Stimulated activated CD4-positive, alpha-beta T cell treated with anti-CD3 and anti-CD28 coated beads, Interleukin-4, amount 100 ng/mL, for 4 hours (primary cell): ENCODE results near the gene SPEM3.
"Not testable (repeated sequence)": the region's sequence is repeated elsewhere in the genome, so short reads cannot be mapped to it uniquely, and the experiment has no call there.

Experiments used
- DNase-seq, 2 experiments: peaks; one replicate each; pipeline ENCODE4 v3.0.0-alpha.2; 2020

SPEM3 gene

DNA sequence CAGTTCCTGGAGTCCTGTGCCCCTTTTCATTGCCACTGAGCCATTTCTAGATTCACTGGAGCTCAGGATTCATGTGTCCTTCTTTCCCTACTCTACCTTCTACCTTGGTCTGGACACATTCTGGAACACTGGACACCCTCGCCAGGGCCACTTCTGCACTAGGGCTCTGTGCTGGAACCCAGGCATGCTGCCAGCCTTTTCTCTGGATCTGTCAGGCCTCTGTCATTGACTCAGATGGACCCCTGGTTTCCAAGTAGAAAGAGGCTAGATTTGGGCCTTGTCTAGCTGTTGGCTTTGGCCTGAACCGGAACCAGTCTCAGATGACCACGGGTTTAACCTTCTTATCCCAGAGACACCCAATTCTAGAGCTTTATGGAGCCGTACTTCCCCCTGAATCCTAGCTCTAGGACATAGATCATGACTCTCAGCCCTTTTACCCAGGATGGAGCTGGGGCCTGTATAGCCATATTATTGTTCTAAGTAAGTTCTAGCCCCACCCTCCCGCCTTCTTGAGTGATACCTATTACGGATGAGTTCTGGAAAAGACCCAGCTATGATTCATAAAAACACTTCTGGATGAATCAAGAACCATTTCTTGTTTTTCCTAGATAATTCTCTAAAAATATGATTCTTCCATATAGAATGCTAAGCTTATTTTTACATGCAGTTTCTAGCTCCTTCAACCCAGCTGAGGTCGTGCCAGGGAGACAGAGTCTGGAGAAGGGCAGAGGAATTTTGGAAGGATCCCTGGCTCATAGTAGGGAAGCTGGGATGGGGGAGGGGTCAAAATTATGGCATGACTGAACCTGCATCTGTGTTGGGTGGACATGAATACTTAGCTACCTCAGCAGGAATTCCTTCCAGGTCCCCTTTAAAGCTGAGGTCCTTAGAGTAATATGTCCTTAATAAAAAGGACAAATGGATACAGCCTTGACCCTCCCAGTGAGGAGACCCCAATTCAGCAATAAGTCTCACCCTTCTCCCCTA, 15.1 kb downstream of the SPEM3 start:
- no peak for DNase-seq

DNA sequence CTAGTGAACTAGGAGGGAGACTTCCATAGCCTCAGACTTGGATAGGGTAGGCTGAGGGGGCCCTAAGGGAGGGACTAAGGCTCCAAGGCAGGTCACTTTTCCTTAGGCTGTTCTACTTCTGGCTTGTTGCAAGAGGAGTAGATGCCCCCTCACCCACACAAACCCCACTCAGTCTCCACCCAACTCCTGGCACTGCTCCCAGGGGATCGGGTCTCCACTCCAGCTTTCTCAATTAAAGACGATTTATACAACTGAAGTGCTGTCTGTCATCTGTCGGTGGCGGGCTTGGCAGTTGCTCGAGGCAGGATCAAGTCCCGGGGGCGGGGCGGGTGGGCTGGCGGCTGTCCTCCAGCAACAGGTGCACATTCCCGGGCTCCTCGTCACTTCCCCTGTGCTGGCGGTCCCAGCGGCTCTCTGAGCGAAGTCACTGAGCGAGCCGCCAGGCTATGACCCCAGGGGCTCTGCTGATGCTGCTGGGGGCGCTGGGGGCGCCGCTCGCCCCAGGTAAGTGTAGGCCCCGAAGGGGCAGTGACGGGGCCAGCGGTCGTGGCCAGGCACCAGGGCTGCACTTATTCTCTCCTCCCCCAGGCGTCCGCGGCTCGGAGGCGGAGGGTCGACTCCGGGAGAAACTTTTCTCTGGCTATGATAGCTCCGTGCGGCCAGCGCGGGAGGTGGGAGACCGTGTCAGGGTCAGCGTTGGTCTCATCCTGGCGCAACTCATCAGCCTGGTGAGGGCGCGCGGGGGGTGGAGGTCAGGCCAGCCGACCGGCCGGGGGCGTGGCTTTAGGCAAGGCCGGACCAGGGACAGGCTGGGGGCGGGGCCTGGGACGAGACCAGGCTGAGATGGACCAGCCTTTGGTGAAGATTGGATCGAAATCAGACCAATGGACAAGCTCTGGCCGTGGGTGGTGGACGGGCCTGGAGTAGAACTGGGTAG, 16.3 kb downstream of the SPEM3 start, which contains the start of gene CHRNB1:
TSS of gene CHRNB1 (plus strand) at position 380 of the 937 bp plus-strand sequence. CDS start at position 447, 67 bp downstream.
- DNase-seq, result no peak

DNA sequence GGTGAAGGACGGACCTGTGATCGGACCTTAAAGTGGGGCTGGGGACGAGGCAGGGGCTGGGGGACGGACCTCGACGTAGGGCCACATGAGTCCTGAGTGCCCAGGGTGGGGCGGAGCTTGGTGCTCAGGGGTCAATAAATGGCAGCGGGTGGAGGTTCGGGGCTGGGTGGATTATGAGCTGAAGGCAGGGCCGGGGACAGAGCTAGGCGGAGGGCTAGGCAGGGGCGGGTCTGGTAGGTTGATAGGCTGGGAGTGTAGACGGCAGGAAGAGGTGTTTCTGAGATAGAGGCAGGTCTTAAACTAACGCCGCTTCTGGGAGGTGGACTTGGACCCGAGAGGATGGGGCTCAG, 16.9 kb downstream of the SPEM3 start:
- DNase-seq, result peak in 1 of 2 experiments; percentile 17

DNA sequence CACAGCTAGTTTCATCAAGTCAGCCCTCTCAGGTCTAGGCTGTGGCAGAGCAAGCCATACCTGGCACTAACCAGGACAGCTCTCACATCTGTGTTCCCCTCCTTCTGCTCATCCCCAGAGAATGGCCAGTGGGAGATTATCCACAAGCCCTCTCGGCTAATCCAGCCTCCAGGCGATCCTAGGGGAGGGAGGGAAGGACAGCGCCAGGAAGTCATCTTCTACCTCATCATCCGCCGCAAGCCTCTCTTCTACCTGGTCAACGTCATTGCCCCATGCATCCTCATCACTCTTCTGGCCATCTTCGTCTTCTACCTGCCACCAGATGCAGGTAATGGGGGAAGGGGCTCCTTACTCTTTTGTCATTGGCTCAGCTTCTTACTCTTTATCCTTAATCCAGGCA, 19.8 kb downstream of the SPEM3 start:
- DNase-seq, result no peak

DNA sequence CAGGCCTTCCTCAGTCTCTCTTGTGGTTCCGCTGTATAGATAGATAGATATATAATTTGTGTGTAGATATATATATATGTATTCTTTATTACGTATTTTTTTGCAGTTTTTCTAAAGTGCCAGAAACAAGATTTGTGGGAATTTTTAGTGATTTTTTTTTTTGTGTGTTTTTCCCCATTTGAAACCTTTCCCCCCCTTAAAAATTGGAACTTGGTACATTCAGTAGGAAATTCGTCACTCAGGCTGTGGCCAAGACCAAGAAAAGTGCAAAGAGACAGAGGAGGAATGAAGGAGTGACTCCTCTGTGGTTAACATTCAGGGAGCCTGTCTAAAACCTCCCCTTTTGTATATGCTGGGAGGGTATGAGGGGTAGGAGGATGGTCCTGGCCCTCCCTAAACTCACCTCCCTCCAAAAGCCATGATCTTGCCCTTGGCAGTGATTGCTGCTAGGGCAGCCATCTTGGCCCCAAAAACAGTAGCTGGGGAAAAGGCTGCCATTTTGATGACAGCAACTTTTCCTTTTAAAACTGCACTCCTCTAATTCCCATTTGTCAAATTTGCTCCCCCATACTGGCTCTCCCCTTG, 31.4 kb downstream of the SPEM3 start:
- DNase-seq, result no peak

DNA sequence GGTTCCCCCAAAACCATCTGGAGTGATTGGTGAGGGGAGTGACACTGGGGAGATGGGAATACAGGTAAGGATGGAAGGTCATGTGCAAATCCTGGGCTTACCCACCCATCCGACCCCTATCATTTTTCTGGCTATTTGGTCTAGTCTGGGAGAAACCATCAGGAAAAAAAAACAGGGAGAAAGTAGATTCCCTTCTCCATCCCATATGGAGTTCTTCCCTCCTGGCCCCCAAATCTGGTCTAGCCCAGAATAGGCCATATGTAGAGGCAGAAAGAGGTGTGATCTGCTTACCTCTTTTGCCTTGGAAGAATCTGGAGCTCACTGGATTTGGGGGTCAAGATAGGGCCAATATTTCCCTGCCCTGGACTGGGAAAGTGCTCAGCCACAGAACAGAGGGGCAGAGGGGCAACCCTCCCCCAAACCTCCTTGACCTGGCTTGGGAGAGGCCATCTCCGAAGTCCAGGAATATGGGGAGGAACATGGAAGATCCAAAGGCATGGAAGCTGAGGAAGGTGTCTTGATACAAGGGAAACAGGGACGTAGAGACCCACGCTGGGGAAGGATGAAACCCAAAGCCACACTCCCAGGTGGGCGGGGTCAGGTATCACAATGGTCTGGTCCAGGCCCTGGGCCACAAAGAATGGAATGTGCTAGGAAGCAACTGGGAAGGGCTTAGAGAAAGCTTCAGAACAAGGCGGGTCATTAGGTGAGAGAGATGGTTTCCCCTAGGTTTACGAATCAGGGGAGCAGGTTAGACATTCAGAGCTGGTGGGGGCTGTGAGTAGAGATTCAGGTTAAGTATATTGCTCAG, 32.4 kb downstream of the SPEM3 start:
- no peak for DNase-seq

DNA sequence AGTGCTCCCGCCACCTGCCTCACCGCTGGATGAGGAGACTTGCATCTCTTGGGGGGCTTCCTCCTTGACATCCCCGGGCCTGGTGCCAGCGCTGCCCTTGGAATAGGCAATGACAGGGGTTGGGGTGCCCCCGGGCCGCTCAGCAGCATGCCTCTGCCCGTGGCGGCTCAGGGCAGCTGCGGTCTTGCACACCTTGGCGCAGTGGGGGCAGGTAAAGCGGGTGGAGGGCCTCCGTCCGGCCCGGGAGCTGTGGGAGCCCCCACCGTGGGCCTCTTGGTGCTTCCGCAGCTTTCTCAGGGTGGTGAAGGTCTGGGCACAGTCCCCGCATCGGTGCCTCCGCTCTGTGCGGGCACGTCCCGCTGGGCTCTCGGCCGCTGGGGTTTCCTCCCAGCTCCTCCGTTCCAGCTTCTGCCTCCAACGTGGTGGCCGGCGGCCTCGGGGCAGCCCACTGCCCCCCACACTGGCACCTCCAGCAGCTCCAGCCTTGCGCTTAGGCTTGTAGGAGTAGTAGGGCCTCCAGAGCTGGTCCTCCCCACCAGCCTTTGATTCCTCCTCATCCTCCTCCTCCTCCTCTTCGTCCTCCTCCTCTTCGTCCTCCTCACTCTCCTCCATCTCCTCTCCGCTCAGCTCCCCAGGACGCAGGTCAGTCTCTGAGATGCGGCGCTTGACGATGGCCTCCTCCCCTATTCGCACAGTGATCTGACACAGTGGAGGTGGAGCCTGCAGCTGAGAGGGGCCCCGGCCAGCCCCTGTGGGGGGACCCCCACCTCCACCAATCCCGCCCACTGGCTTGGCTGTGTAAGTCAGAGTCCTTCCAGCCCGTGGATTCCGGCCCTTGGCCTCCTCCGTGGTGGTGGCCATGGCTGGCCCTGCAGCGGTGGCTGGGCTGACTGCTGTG, 34.1 kb downstream of the SPEM3 start:
- no peak for DNase-seq

DNA sequence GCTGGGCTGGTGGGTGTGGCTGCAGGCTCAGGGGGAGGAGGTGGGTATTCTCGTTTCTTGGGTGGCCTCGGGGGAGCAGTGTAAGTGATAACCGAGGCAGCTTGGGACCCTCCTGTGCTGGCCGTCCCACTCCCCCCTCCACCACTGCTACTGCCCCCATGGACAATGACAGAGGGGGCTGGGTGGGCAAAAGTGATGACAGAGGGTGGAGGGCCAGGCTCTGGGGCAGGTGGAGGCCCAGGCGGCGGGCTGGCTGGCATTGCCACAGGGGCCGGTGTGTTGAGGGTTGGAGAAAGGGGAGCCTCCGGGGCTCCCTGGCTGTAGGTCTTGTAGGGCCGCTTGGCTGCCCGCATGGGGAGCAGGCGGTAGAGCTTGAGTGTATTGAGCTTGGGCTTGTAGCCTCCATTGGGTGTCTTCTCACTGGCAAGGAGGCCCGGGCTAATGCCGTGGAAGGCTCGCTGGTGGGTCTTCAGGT, 34.8 kb downstream of the SPEM3 start:
- no peak for DNase-seq

DNA sequence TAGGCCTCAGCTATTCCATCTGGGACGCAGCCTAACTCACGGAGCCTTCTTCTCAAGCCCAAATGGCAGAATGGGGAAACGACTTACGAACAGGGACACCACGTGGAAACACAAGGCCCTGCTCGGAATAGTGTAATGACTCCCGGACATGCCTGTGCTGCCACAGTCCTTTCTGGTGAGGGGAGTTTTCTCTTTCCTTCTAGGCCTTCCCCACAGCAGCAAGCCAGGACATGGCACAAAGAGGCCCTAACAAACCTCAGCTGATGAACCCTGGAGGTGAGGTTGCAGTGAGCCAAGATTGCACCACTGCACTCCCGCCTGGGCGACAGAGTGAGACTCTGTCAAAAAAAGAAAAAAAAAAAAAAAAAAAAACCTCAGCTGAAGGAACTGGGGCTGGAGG, 35.4 kb downstream of the SPEM3 start:
- DNase-seq, result no peak

DNA sequence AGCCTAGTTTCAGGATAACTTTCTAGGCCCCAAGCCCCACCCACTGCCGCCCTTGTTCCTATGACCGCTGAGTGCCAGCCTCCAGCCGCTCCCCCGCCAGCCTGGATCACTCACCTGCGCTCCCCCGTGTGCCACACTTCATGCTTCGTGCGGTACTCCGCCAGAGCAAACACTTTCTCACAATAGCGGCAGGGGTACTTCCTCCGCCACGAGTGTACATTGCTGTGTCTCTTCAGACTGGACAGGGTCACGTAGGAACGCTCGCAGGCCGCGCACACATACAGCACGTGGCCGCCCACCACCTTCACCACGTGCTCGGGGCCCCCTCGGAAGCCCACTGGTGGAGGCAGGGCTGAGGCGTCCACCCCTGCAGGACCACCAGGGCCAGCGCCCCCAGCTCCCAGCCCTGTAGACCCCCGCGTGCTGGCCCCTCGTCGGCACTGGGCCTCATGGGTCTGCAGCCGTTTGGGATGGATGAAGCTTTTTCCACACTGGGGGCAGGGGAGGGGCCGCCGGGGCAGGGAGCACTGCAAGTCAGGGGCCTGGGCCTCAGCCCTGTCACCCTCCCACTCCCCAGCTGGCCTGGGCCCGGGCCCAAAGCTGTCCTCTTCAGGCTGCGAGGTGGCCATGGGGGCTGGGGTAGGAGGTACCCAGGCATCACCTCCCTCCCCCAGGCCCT, 37.1 kb downstream of the SPEM3 start:
- DNase-seq, result no peak

DNA sequence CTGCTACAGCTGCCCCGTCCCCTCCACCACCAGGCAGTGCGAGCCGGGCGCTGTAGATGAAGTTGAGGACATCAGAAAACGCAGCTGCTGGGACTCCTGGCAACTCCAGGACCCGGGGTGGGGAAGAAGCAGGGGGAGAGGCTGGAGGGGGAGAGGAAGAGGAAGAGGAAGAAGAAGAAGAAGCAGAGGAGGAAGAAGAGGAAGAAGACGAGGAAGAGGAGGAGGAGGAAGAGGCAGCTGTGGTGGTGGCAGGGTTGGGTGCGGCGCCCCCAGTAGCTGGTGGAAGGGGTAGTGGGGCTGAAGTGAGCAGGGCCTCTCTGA, 37.6 kb downstream of the SPEM3 start:
- DNase-seq, result no peak

DNA sequence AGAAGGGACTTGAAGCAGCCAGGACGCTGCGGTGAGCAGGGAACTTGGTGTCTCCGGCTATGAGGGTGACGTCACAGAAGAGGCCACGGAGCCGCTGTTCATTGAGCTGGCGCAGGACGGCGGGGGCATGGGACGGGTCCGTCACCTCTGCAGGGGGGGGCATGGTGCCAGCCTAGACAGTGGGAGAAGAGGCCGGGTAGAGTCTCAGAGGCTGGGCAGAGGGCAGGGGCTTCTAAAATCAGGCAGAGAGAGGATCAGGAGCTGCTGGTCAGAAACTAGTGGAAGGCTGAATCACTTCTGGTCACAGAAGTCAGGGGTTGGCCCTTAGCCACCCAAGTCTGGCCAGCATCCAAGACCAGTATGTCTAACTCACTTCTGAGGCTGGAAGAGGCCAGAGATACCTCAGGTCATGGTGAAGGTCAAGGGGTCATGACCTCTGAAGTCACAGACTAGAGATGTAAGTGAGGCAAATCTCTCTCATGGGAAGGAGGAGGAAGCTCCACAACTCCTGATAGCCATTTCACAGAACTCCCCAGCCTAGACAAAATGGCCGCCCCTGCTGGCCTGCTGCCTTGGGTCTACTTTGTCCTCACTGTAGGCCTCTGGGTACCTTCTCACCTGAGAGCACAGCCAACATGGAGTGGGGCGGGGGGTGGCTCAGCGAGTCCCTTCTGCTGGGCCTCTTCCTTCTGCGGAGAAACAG, 38.1 kb downstream of the SPEM3 start:
- DNase-seq, result no peak

DNA sequence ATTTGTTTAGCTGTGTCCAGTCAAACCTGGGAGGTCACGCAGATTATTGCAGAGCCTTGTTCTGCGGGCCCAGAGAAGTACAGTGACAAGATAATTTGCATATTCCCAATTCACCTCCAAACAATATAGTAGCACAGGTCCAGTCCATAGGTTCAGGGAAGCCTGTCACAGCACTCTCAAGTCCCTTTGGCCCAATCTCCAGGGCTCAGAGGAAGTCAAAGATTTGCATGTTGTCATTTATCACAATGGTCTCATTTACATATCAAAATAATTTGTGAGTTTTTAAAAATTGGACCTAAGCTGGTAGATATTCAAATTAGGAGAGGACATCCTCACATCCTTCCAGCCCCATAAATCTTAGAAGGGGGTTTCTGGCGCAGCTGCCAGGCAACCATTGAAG, 38.8 kb downstream of the SPEM3 start:
- DNase-seq, result no peak

DNA sequence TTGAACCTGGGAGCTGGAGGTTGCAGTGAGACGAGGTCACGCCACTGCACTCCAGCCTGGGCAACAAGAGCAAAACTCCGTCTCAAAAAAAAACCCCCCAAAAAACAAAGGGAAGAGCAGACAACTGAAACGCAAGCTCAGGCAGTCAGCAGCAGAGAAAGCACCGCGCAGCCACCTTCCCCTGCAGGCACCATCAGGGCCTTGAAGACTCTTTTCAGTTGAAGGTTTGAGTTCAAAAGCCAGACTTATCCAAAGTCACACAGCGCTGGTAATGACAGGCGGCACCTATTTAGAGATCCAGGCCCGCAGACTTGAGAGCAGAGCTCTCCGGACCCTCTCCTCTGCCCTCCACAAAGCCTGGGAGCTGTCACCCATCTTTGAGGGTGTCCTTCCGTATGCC, 39.6 kb downstream of the SPEM3 start:
- no peak for DNase-seq

DNA sequence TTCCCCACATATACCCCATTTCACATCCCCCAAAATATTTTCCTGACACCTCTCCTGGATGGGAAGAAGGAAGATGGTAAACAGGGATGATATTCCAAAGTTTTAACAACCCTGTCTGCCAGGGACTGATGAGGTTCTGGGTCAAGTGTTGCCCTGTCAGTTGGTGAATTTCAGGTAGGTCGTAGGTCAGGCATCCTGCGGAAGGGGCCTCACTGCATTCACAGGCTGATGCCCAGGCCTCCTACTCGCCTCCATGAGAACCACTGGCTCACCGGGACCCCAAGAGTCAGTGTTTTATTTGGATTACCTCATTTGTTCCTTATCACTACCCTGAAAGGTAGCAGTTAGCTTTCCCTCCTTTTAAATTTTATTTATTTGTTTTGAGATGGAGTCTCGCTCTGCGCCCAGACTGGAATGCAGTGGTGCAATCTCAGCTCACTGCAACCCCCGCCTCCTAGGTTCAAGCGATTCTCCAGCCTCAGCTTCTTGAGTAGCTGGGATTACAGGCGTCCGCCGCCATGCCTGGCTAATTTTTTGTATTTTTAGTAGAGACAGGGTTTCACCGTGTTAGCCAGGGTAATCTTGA, 40.2 kb downstream of the SPEM3 start:
- no peak for DNase-seq

DNA sequence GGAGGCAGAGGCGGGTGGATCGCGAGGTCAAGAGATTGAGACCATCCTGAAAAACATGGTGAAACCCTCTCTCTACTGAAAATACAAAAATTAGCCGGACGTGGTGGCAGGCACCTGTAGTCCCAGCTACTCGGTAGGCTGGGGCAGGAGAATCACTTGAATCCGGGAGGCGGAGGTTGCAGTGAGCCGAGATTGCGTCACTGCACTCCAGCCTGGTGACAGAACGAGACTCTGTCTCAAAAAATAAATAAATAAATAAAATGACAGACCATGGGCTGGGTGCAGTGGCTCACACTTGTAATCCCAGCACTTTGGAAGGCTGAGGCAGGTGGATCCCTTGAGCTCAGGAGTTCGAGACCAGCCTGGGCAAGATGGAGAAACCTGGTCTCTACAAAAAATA, 41.2 kb downstream of the SPEM3 start:
- DNase-seq, result not testable (repeated sequence)

DNA sequence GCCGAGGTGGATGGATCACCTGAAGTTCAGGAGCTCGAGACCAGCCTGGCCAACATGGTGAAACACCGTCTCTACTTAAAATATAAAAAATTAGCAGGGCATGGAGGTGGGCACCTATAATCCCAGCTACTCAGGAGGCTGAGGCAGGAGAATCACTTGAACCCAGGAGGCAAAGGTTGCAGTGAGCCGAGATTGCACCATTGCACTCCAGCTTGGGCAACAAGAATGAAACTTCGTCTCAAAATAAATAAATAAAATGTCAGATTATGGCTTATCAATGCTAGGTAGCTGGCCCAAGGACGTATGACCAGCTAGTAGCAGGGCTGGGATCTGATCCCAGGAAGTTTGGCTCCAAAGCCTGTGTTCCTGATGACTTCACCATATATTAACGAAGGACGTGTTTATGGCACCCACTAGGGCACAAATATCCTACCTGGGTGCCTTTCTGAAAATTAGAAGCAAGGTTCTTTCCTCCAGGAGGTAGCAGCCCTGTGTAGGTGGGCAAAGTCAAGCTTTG, 41.9 kb downstream of the SPEM3 start:
- not testable (repeated sequence) for DNase-seq

DNA sequence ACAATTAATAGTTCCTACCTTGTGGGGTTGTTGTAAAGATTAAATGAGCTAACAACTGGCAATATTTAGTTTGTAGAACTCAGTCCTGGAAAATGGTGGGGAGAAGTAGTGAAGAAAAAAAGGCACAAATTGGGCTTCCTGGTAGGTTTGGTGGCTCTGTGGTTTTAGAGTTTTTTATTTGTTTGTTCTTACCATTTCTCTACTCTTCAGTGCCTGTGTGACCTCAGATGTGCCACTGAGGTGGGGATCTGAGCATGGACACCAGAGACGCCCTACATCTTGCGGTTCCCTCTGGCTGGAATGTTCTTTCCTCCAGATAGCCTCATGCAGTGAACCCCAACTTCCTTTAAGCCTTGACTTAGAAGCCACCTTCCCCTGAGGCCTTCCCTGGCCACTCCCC, 43.1 kb downstream of the SPEM3 start:
- no peak for DNase-seq

DNA sequence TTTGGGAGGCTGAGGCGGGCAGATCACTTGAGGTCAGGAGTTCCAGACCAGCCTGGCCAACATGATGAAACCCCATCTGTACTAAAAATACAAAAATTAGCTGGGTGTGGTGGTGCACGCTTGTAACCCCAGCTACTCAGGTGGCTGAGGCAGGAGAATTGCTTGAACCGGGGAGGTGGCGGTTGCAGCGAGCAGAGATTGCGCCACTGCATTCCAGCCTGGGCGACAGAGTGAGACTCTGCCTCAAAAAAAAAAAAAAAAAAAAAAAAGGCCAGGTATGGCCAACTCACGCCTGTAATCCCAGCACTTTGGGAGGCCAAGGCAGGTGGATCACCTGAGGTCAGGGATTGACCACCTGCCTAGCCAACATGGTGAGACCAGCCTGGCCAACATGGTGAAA, 46.1 kb downstream of the SPEM3 start:
- DNase-seq, result not testable (repeated sequence)
